HepG2 (cell line): ENCODE results near the gene SIK3. TPM values are rescaled to one million over a fixed set of nuclear protein-coding genes. Genes with fewer than 3 reads are reported as not detected.

Source experiments
- ATAC-seq: fragments of 200-7000 bp; cut with Tn5 transposase; 3 replicates; pipeline ENCODE4 v1.9.1; 2020; ENCODE audit warnings: mild to moderate bottlenecking, moderate library complexity
- BruUV-seq: library from RNA; stranded (reverse); fragments of 400-500 nt; replicated peaks from 2 replicates; lab custom pipeline; 2021; lab: Mats Ljungman, UMichigan
- CTCF ChIA-PET: fragments of 300-600 bp; formaldehyde crosslinking; extraction: SDS; loops from one replicate; lab custom pipeline; 2021; ENCODE audit warnings: low total read pairs, inconsistent platforms, low intra/inter-chr PET ratio; lab: Yijun Ruan, JAX
- POLR2A ChIA-PET: fragments of 350-600 bp; sonication (Branson Sonifier 250); formaldehyde crosslinking; loops from one replicate; lab custom pipeline; 2020; ENCODE audit warnings: antibody characterized with exemption, inconsistent platforms; lab: Yijun Ruan, JAX
- DNase-seq: peaks from one replicate; pipeline ENCODE4 v3.0.0-alpha.2; 2015; ENCODE audit warnings: low spot score
- FAIRE-seq: peaks from 3 replicates; lab custom pipeline; 2011; peaks lifted over from hg19 to GRCh38; lab: Jason Lieb, UNC
- H2AFZ ChIP-seq: one replicate; pipeline ENCODE4 v1.6.1; 2011; ENCODE audit warnings: low read length, inconsistent platforms
- H3K27ac ChIP-seq: fragments of 300-600 bp; 3 replicates; pipeline ENCODE4 v1.8.0; 2011; ENCODE audit warnings: mixed run types, mild to moderate bottlenecking, mixed read lengths, low read length, inconsistent platforms; ENCODE audit not compliant: insufficient read depth; ENCODE audit errors: extremely low read length
- H3K27me3 ChIP-seq, 2 experiments: fragments of 200-600 bp in 1 of 2; 2 replicates in 1 of 2; 3 replicates in 1 of 2; pipeline versions ENCODE4 v1.6.0 to v1.8.0; 2011; ENCODE audit warnings: low read length in 2 of 2, mild to moderate bottlenecking in 2 of 2, moderate library complexity in 2 of 2, inconsistent platforms in 1 of 2; ENCODE audit not compliant: insufficient read depth in 2 of 2, control insufficient read depth in 1 of 2
- H3K36me3 ChIP-seq, 2 experiments: fragments of 200-600 bp in 1 of 2; replicated peaks in 1 of 2; 2 replicates in 1 of 2; 3 replicates in 1 of 2; pipeline versions ENCODE4 v1.5.1 to v1.8.0; 2011; ENCODE audit warnings: low read length in 2 of 2, inconsistent platforms in 1 of 2; ENCODE audit not compliant: insufficient read depth in 2 of 2, control insufficient read depth in 1 of 2
- H3K4me1 ChIP-seq: 2 replicates; pipeline ENCODE4 v1.5.1; 2012; ENCODE audit warnings: low read length, inconsistent platforms; ENCODE audit not compliant: insufficient read depth
- H3K4me2 ChIP-seq: 2 replicates; pipeline ENCODE4 v1.6.0; 2011; ENCODE audit warnings: low read depth, low read length, inconsistent platforms
- H3K4me3 ChIP-seq, 3 experiments: fragments of 200-600 bp in 1 of 3; sonication (generic), shearing (Covaris generic) in 1 of 3; replicated peaks in 1 of 3; 2 replicates each; pipeline ENCODE4 v1.5.1; 2011 to 2016; ENCODE audit warnings: low read length in 3 of 3, inconsistent platforms in 2 of 3, low read depth in 2 of 3, mild to moderate bottlenecking in 2 of 3, control low read depth in 1 of 3, mixed read lengths in 1 of 3; ENCODE audit not compliant: insufficient read depth in 1 of 3
- H3K79me2 ChIP-seq: one replicate; pipeline ENCODE4 v1.6.1; 2011; ENCODE audit warnings: low read length, inconsistent platforms; ENCODE audit not compliant: insufficient read depth
- H3K9ac ChIP-seq: 2 replicates; pipeline ENCODE4 v1.6.0; 2011; ENCODE audit warnings: mild to moderate bottlenecking, low read depth, low read length, inconsistent platforms; ENCODE audit not compliant: insufficient read depth
- H3K9me3 ChIP-seq: 2 replicates; pipeline ENCODE4 v1.5.1; 2012; ENCODE audit warnings: mild to moderate bottlenecking, low read length
- H4K20me1 ChIP-seq: 2 replicates; pipeline ENCODE4 v1.6.0; 2011; ENCODE audit warnings: inconsistent platforms, mild to moderate bottlenecking, low read length, moderate library complexity; ENCODE audit not compliant: insufficient read depth
- DMAP1 ChIP-seq: IDR thresholded peaks from 2 replicates; pipeline ENCODE4 v1.6.1; 2016
- FOXC1 ChIP-seq: sonication (generic); formaldehyde crosslinking; IDR thresholded peaks from 2 replicates; pipeline ENCODE4 v1.8.0; 2022; ENCODE audit warnings: mild to moderate bottlenecking, missing genetic modification reagents, borderline replicate concordance
- GFI1 ChIP-seq: sonication (generic); formaldehyde crosslinking; IDR thresholded peaks from 2 replicates; pipeline ENCODE4 v1.5.0; 2020; ENCODE audit warnings: missing genetic modification reagents, mild to moderate bottlenecking, borderline replicate concordance
- HOXA9 ChIP-seq: sonication (generic); formaldehyde crosslinking; IDR thresholded peaks from 2 replicates; pipeline ENCODE4 v1.8.1; 2022; ENCODE audit warnings: missing genetic modification reagents, mild to moderate bottlenecking, moderate library complexity, borderline replicate concordance
- NBN ChIP-seq: fragments of 450-650 bp; conservative IDR thresholded peaks from 2 replicates; pipeline ENCODE4 v1.6.1; 2017
- PAX8 ChIP-seq: sonication (generic); formaldehyde crosslinking; IDR thresholded peaks from 2 replicates; pipeline ENCODE4 v1.8.0; 2022; ENCODE audit warnings: mild to moderate bottlenecking, missing genetic modification reagents, borderline replicate concordance
- SMAD3 ChIP-seq: sonication (generic); formaldehyde crosslinking; IDR thresholded peaks from 2 replicates; pipeline ENCODE4 v1.4.0; 2020; ENCODE audit warnings: missing genetic modification reagents
- SNAI1 ChIP-seq: sonication (generic); formaldehyde crosslinking; IDR thresholded peaks from 2 replicates; pipeline ENCODE4 v1.5.0; 2020; ENCODE audit warnings: mild to moderate bottlenecking, missing genetic modification reagents, borderline replicate concordance
- ZNF143 ChIP-seq: sonication (generic); formaldehyde crosslinking; IDR thresholded peaks from 2 replicates; pipeline ENCODE4 v1.4.0; 2020; ENCODE audit warnings: missing genetic modification reagents
- ZNF260 ChIP-seq: sonication (generic); formaldehyde crosslinking; IDR thresholded peaks from 2 replicates; pipeline ENCODE4 v1.4.0; 2020; ENCODE audit warnings: missing genetic modification reagents, low read depth, mild to moderate bottlenecking, borderline replicate concordance
- ZNF441 ChIP-seq: sonication (generic); formaldehyde crosslinking; IDR thresholded peaks from 2 replicates; pipeline ENCODE4 v1.7.0; 2021; ENCODE audit warnings: missing genetic modification reagents, borderline replicate concordance
- WGBS: methylation state at CpG from one replicate; pipeline ENCODE4 v1.1.6; 2017; ENCODE audit warnings: low lambda C conversion rate; 5-methylcytosine and 5-hydroxymethylcytosine counted together
- in situ Hi-C: cut with HindIII; loops from 2 replicates; pipeline ENCODE4 v1.10.0; 2017; ENCODE audit warnings: low pct_unique_long_range_greater_than_20kb; ENCODE audit not compliant: extremely low pct_ligation_motif_present
- intact Hi-C: fragments of 100-400 bp; cut with micrococcal nuclease; formaldehyde crosslinking; loops from one replicate; pipeline ENCODE4 v1.10.0; 2022; ENCODE audit not compliant: unreplicated experiment
- polyA plus RNA-seq, 8 experiments: library from polyadenylated mRNA; depleted of rRNA in 3 of 8; stranded (reverse) in 7 of 8; unstranded in 1 of 8; fragments of >200 nt; fragmentation: Illumina TruSeq in 4 of 8; extraction: Trizol in 4 of 8; gene quantifications; 2 replicates each; pipeline versions ENCODE4 v1.2.1 to v1.2.3, GENCODE V29; 2011 to 2016; ENCODE audit warnings: low read depth in 4 of 8, missing spikeins in 1 of 8, mixed read lengths in 1 of 8; ENCODE audit not compliant: insufficient read depth in 1 of 8
- total RNA-seq, 5 experiments: library from RNA; depleted of rRNA; stranded (reverse); fragments of >200 nt; fragmentation: Illumina TruSeq; extraction: Trizol; gene quantifications; 2 replicates each; pipeline ENCODE4 v1.2.3, GENCODE V29; 2016; ENCODE audit warnings: low read depth in 1 of 5
- TF ChIP-seq, protein P1 (sequence below): sonication (generic); formaldehyde crosslinking; IDR thresholded peaks from 2 replicates; pipeline ENCODE4 v1.9.0; 2021; ENCODE audit warnings: missing genetic modification reagents, borderline replicate concordance

The SIK3 gene
- total and polyA plus RNA-seq, 2 of the 13 experiments (the other 11 are each of a cell fraction or from before 2014, with no cell fraction given): 5.7 to 9.8 TPM

DNA sequence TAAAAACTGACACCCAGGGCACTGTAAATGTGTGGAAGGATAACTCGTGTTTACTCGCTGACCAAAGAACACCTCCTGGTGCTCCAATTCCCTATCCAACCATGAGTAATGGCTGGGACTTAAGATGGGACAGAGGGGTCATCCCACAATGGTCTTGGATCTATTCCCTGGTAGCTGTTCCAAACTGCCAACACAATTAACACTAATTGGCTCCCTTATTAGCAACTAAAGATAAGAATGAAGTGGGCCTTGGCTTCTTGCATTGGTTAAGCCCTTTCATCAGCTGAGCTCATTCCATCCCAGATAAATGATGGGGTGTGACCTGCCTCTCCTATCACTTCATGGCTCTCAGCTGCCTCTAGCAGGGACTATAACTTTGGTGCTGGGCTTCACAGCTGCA, 1.5 kb upstream of the SIK3 start:
- ChIA-PET CTCF (no interaction called here), POLR2A (interaction anchor here (0.9 to 5.8 kb wide), 2 partner anchors 264 to 270 kb away, joined by 4 to 69 read pairs; partner anchors contain the start of gene APOA1)
- Histone ChIP-seq H3K27ac (no peak overlapping the region), H3K9me3 (no peaks in the 10 kb centered on the region), H3K4me2 (peak overlapping the region; percentile 100; the same call in 1 of the 2 replicates), H3K9ac (no peak overlapping the region), H3K36me3 (no peaks in the 10 kb centered on the region), H3K27me3 (no peaks in the 10 kb centered on the region; a peak in 1 of 5 replicates), H4K20me1 (peaks cover 16% of the 10 kb centered on the region), H2AFZ (no peak overlapping the region), H3K4me1 (peaks cover 41% of the 10 kb centered on the region), H3K4me3 (no peak overlapping the region), H3K79me2 (peaks cover 31% of the 10 kb centered on the region)
- in situ Hi-C loops: loop anchor here (5.0 to 10.0 kb wide), 2 partner anchors 217 to 305 kb away; partner anchors contain the start of gene APOA5
- DNase-seq: no peak
- FAIRE-seq: no peak
- WGBS: 5% methylated on average over 2 of the region's 2 CpGs
- no TSS peak for BruUV-seq
- TF ChIP-seq SMAD3 (CRISPR knock-in tag) (no peak), PAX8 (no peak), ZNF260 (CRISPR knock-in tag) (no peak), NBN (no peak), ZNF441 (CRISPR knock-in tag) (no peak), GFI1 (no peak), ZNF143 (no peak), HOXA9 (CRISPR knock-in tag) (no peak), SNAI1 (CRISPR knock-in tag) (no peak), FOXC1 (no peak), DMAP1 (no peak)
- TF ChIP-seq, protein P1, sequence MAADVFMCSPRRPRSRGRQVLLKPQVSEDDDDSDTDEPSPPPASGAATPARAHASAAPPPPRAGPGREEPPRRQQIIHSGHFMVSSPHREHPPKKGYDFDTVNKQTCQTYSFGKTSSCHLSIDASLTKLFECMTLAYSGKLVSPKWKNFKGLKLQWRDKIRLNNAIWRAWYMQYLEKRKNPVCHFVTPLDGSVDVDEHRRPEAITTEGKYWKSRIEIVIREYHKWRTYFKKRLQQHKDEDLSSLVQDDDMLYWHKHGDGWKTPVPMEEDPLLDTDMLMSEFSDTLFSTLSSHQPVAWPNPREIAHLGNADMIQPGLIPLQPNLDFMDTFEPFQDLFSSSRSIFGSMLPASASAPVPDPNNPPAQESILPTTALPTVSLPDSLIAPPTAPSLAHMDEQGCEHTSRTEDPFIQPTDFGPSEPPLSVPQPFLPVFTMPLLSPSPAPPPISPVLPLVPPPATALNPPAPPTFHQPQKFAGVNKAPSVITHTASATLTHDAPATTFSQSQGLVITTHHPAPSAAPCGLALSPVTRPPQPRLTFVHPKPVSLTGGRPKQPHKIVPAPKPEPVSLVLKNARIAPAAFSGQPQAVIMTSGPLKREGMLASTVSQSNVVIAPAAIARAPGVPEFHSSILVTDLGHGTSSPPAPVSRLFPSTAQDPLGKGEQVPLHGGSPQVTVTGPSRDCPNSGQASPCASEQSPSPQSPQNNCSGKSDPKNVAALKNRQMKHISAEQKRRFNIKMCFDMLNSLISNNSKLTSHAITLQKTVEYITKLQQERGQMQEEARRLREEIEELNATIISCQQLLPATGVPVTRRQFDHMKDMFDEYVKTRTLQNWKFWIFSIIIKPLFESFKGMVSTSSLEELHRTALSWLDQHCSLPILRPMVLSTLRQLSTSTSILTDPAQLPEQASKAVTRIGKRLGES (CRISPR knock-in tag): no peak
- ATAC-seq: no peak
- intact Hi-C loops: loop anchor here (5.0 to 10.0 kb wide), 2 partner anchors 77 to 125 kb away; no protein-coding TSS in a partner anchor
